OCI-LY1 (cell line): ENCODE data around the gene CDK17.

ENCODE experiments used
- H2AFZ ChIP-seq: fragments of 200-600 bp; sonication (generic), shearing (Covaris generic); 2 replicates; pipeline ENCODE4 v1.6.0; 2014; ENCODE audit warnings: antibody characterized with exemption, mild to moderate bottlenecking, low read length
- H3F3A ChIP-seq: fragments of 200-600 bp; sonication (generic), shearing (Covaris generic); 2 replicates; pipeline ENCODE4 v1.6.0; 2014; ENCODE audit warnings: mild to moderate bottlenecking, antibody characterized with exemption, low read length, moderate library complexity; ENCODE audit not compliant: insufficient read depth
- H3K27ac ChIP-seq: fragments of 200-600 bp; sonication (generic); 2 replicates; pipeline ENCODE4 v1.5.1; 2014; ENCODE audit warnings: low read length, mixed run types, mild to moderate bottlenecking, low read depth; ENCODE audit not compliant: poor library complexity, severe bottlenecking
- H3K27me3 ChIP-seq: fragments of 200-600 bp; sonication (generic); 2 replicates; pipeline ENCODE4 v1.6.0; 2014; ENCODE audit warnings: antibody characterized with exemption, mild to moderate bottlenecking, low read length, moderate library complexity; ENCODE audit not compliant: insufficient read depth
- H3K36me3 ChIP-seq: fragments of 200-600 bp; sonication (generic); 2 replicates; pipeline ENCODE4 v1.6.1; 2014; ENCODE audit warnings: mild to moderate bottlenecking, antibody characterized with exemption, low read length, moderate library complexity, mixed read lengths; ENCODE audit not compliant: insufficient read depth
- H3K4me1 ChIP-seq: fragments of 200-600 bp; sonication (generic); 2 replicates; pipeline ENCODE4 v1.5.1; 2014; ENCODE audit warnings: mild to moderate bottlenecking, low read length, moderate library complexity; ENCODE audit not compliant: insufficient read depth, severe bottlenecking
- H3K4me2 ChIP-seq: fragments of 200-600 bp; sonication (generic), shearing (Covaris generic); 2 replicates; pipeline ENCODE4 v1.6.1; 2014; ENCODE audit warnings: low read length
- H3K4me3 ChIP-seq: fragments of 200-600 bp; sonication (generic); 2 replicates; pipeline ENCODE4 v1.5.1; 2014; ENCODE audit warnings: low read length, low read depth, mild to moderate bottlenecking, mixed read lengths; ENCODE audit not compliant: poor library complexity, severe bottlenecking
- H3K79me2 ChIP-seq: fragments of 200-600 bp; shearing (Covaris generic); 2 replicates; pipeline ENCODE4 v1.6.1; 2016; ENCODE audit warnings: mixed run types, low read length, mixed read lengths; ENCODE audit not compliant: insufficient read depth
- H3K9ac ChIP-seq: fragments of 200-600 bp; sonication (generic), shearing (Covaris generic); 2 replicates; pipeline ENCODE4 v1.6.1; 2014; ENCODE audit warnings: mild to moderate bottlenecking, low read length, mixed read lengths
- H3K9me2 ChIP-seq: fragments of 200-600 bp; sonication (generic), shearing (Covaris generic); 2 replicates; pipeline ENCODE4 v1.6.1; 2014; ENCODE audit warnings: low read depth, mild to moderate bottlenecking, low read length, mixed read lengths
- H3K9me3 ChIP-seq: fragments of 200-600 bp; shearing (Covaris generic); 2 replicates; pipeline ENCODE4 v1.6.1; 2014; ENCODE audit warnings: low read length, mixed read lengths
- H4K20me1 ChIP-seq: fragments of 200-600 bp; sonication (generic), shearing (Covaris generic); 2 replicates; pipeline ENCODE4 v1.6.0; 2016; ENCODE audit warnings: mild to moderate bottlenecking, low read length; ENCODE audit not compliant: insufficient read depth
- CTCF ChIP-seq: fragments of 200-600 bp; sonication (generic), shearing (Covaris generic); IDR thresholded peaks from 2 replicates; pipeline ENCODE4 v1.5.1; 2017; ENCODE audit warnings: mild to moderate bottlenecking, antibody characterized with exemption, low read length, moderate library complexity, mixed read lengths
- EZH2 ChIP-seq: fragments of 200-600 bp; sonication (generic), shearing (Covaris generic); IDR thresholded peaks from 2 replicates; pipeline ENCODE4 v1.8.0; 2017; ENCODE audit warnings: borderline replicate concordance, mixed run types, mild to moderate bottlenecking, antibody characterized with exemption, low read length, moderate library complexity, mixed read lengths

Gene CDK17

GRCh38 chr12:96371790-96372699, 28.2 kb downstream of the CDK17 start:
- Histone ChIP-seq H4K20me1 (no peaks in the 10 kb centered on the region), H3K27ac (no peak overlapping the region)
- TF ChIP-seq CTCF = no peak
- no peak for TF ChIP-seq EZH2

GRCh38 chr12:96371138-96371789, 29.0 kb downstream of the CDK17 start:
- TF ChIP-seq EZH2 = no peak
- no peak for TF ChIP-seq CTCF
- peaks cover 94% of the 10 kb centered on the region for H3K79me2 ChIP-seq
- no peak overlapping the region for H3K4me3 ChIP-seq
- H2AFZ ChIP-seq = no peak overlapping the region
- no peaks in the 10 kb centered on the region for H3K9me2 ChIP-seq
- no peaks in the 10 kb centered on the region for H3K36me3 ChIP-seq
- H3K27ac ChIP-seq = no peak overlapping the region
- H3F3A ChIP-seq = no peaks in the 10 kb centered on the region
- no peak overlapping the region for H3K9ac ChIP-seq
- H4K20me1 ChIP-seq = no peaks in the 10 kb centered on the region
- no peaks in the 10 kb centered on the region for H3K9me3 ChIP-seq
- H3K4me1 ChIP-seq = peaks cover 13% of the 10 kb centered on the region
- H3K4me2 ChIP-seq = no peak overlapping the region
- H3K27me3 ChIP-seq = no peaks in the 10 kb centered on the region

More at GRCh38 chr12:96371790-96372699, 28.2 kb downstream of the CDK17 start:
- no peak overlapping the region for H2AFZ ChIP-seq
- H3K9ac ChIP-seq = no peak overlapping the region
- H3K36me3 ChIP-seq = no peaks in the 10 kb centered on the region
- H3K9me3 ChIP-seq = no peaks in the 10 kb centered on the region
- no peaks in the 10 kb centered on the region for H3F3A ChIP-seq
- H3K9me2 ChIP-seq = no peaks in the 10 kb centered on the region
- no peaks in the 10 kb centered on the region for H3K27me3 ChIP-seq
- H3K4me2 ChIP-seq = no peak overlapping the region
- peaks cover 21% of the 10 kb centered on the region for H3K4me1 ChIP-seq
- peaks cover 95% of the 10 kb centered on the region for H3K79me2 ChIP-seq
- H3K4me3 ChIP-seq = no peak overlapping the region

- Histone ChIP-seq H3K4me3 (no peak overlapping the region), H3K79me2 (peaks cover 96% of the 10 kb centered on the region), H4K20me1 (no peaks in the 10 kb centered on the region), H3K9me3 (no peaks in the 10 kb centered on the region), H3K4me1 (no peaks in the 10 kb centered on the region), H3K27ac (no peak overlapping the region), H3K27me3 (no peaks in the 10 kb centered on the region), H3K36me3 (no peaks in the 10 kb centered on the region), H3F3A (no peaks in the 10 kb centered on the region), H2AFZ (no peak overlapping the region), H3K9me2 (no peaks in the 10 kb centered on the region), H3K4me2 (no peak overlapping the region), H3K9ac (no peak overlapping the region)
- TF ChIP-seq EZH2 (no peak), CTCF (no peak)
These were observed 31.6 kb downstream of the CDK17 start for GRCh38 chr12:96368687-96369086.
